ENCODE measurements around the gene SPN. TPM values are rescaled to one million over a fixed set of nuclear protein-coding genes. Genes with fewer than 3 reads are reported as not detected.
A peak's percentile ranks its signal among the peaks of the same experiment; 100 is the strongest.
"Not testable (repeated sequence)": the region's sequence is repeated elsewhere in the genome, so short reads cannot be mapped to it uniquely, and the experiment has no call there.

SPN gene
- total RNA-seq, 1 donor from 2014 or later, result 9.0 TPM

GRCh38 chr16:29645694-29646187, 17.3 kb upstream of the SPN start:
- DNase-seq (ENCODE audit: low spot score), result no peak

- no peak for DNase-seq (ENCODE audit: low spot score)
Observed at GRCh38 chr16:29646947-29647346, 16.1 kb upstream of the SPN start.

GRCh38 chr16:29649588-29650494, 13.2 kb upstream of the SPN start:
- no peak for DNase-seq (ENCODE audit: low spot score)

GRCh38 chr16:29650771-29651170, 12.3 kb upstream of the SPN start:
- DNase-seq (ENCODE audit: low spot score), result no peak

- no peak for DNase-seq (ENCODE audit: low spot score)
Observed at GRCh38 chr16:29651774-29652349, 11.2 kb upstream of the SPN start.

GRCh38 chr16:29653471-29653870, 9.6 kb upstream of the SPN start:
- no peak for DNase-seq (ENCODE audit: low spot score)

GRCh38 chr16:29653890-29654289, 9.2 kb upstream of the SPN start:
- not testable (repeated sequence) for DNase-seq (ENCODE audit: low spot score)

GRCh38 chr16:29656688-29657523, 6.1 kb upstream of the SPN start:
- DNase-seq (ENCODE audit: low spot score), result no peak

- no peak for DNase-seq (ENCODE audit: low spot score)
Observed at GRCh38 chr16:29658705-29659104, 4.3 kb upstream of the SPN start.

- DNase-seq (ENCODE audit: low spot score), result no peak
Observed at GRCh38 chr16:29662000-29662728, 883 bp upstream of the SPN start.

GRCh38 chr16:29662729-29663015, 375 bp upstream of the SPN start:
- no peak for DNase-seq (ENCODE audit: low spot score)

- DNase-seq (ENCODE audit: low spot score), result no peak
Observed at GRCh38 chr16:29663807-29664090, 702 bp downstream of the SPN start.

- DNase-seq (ENCODE audit: low spot score), result peak; percentile 25
Observed at GRCh38 chr16:29664091-29664921, 1.3 kb downstream of the SPN start.

GRCh38 chr16:29665294-29666077, 2.4 kb downstream of the SPN start:
- no peak for DNase-seq (ENCODE audit: low spot score)

GRCh38 chr16:29667322-29667610, 4.2 kb downstream of the SPN start:
- not testable (repeated sequence) for DNase-seq (ENCODE audit: low spot score)

GRCh38 chr16:29667755-29668154, 4.7 kb downstream of the SPN start:
- no peak for DNase-seq (ENCODE audit: low spot score)

GRCh38 chr16:29668267-29668666, 5.2 kb downstream of the SPN start:
- no peak for DNase-seq (ENCODE audit: low spot score)

- DNase-seq (ENCODE audit: low spot score), result no peak
Observed at GRCh38 chr16:29673501-29673900, 10.5 kb downstream of the SPN start.

- peak; percentile 27 for DNase-seq (ENCODE audit: low spot score)
Observed at GRCh38 chr16:29674188-29674587, 11.1 kb downstream of the SPN start.

GRCh38 chr16:29675811-29676643, 13.0 kb downstream of the SPN start:
- no peak for DNase-seq (ENCODE audit: low spot score)
